GM12878 (cell line): ENCODE data around the gene GNAO1. TPM values are rescaled to one million over a fixed set of nuclear protein-coding genes. Genes with fewer than 3 reads are reported as not detected.

Experiments
- ATAC-seq: fragments of 200-7000 bp; cut with Tn5 transposase; 3 replicates; pipeline ENCODE4 v1.9.1; 2020; ENCODE audit warnings: mild to moderate bottlenecking, moderate library complexity
- BruUV-seq: library from RNA; stranded (reverse); fragments of 400-500 nt; replicated peaks from 2 replicates; lab custom pipeline; 2021; lab: Mats Ljungman, UMichigan
- CTCF ChIA-PET: fragments of 300-600 bp; sonication (Branson Sonifier 250); formaldehyde crosslinking; extraction: SDS; loops from one replicate; lab custom pipeline; 2021; ENCODE audit warnings: inconsistent platforms; lab: Yijun Ruan, JAX
- POLR2A ChIA-PET: fragments of 350-600 bp; formaldehyde crosslinking; extraction: SDS; loops from one replicate; lab custom pipeline; 2021; ENCODE audit warnings: inconsistent platforms; lab: Charles Lee
- RAD21 ChIA-PET: fragments of 300-600 bp; sonication (Branson Sonifier 250); formaldehyde crosslinking; loops from one replicate; lab custom pipeline; 2023; ENCODE audit warnings: antibody characterized with exemption; ENCODE audit not compliant: unreplicated experiment; lab: Charles Lee
- SMC1A ChIA-PET: fragments of 300-600 bp; sonication (Branson Sonifier 250); formaldehyde crosslinking; loops from one replicate; lab custom pipeline; 2023; ENCODE audit not compliant: unreplicated experiment, uncharacterized antibody; lab: Charles Lee
- DNase-seq: peaks from one replicate; pipeline ENCODE4 v3.0.0-alpha.2; 2011; ENCODE audit warnings: low read depth, low spot score
- FAIRE-seq: peaks from 3 replicates; lab custom pipeline; 2011; peaks lifted over from hg19 to GRCh38; lab: Jason Lieb, UNC
- H2AFZ ChIP-seq: 2 replicates; pipeline ENCODE4 v1.6.0; 2011; ENCODE audit warnings: low read depth, low read length, control low read depth; ENCODE audit not compliant: control insufficient read depth
- H3K27ac ChIP-seq: 2 replicates; pipeline ENCODE4 v1.5.1; 2011; ENCODE audit warnings: control low read depth; ENCODE audit not compliant: control insufficient read depth, insufficient read depth
- H3K27me3 ChIP-seq, 2 experiments: replicated peaks in 1 of 2; 2 replicates each; pipeline versions ENCODE4 v1.6.0 to v1.6.1; 2011; ENCODE audit warnings: low read length in 1 of 2; ENCODE audit not compliant: control insufficient read depth in 2 of 2, insufficient read depth in 2 of 2
- H3K36me3 ChIP-seq, 2 experiments: 2 replicates each; pipeline ENCODE4 v1.5.1; 2011; ENCODE audit warnings: low read length in 1 of 2; ENCODE audit not compliant: control insufficient read depth in 2 of 2, insufficient read depth in 2 of 2
- H3K4me1 ChIP-seq: 2 replicates; pipeline ENCODE4 v1.6.1; 2011; ENCODE audit warnings: mild to moderate bottlenecking, low read length, moderate library complexity, mixed read lengths; ENCODE audit not compliant: control insufficient read depth, insufficient read depth
- H3K4me2 ChIP-seq: 2 replicates; pipeline ENCODE4 v1.6.0; 2011; ENCODE audit warnings: control low read depth; ENCODE audit not compliant: control insufficient read depth, insufficient read depth
- H3K4me3 ChIP-seq: fragments of 200-600 bp; sonication (generic); 2 replicates; pipeline ENCODE4 v1.5.1; 2016
- H3K79me2 ChIP-seq: 2 replicates; pipeline ENCODE4 v1.6.0; 2011; ENCODE audit warnings: low read length; ENCODE audit not compliant: control insufficient read depth, insufficient read depth
- H3K9ac ChIP-seq: 2 replicates; pipeline ENCODE4 v1.8.0; 2011; ENCODE audit warnings: low read length, control low read depth, mixed read lengths; ENCODE audit not compliant: control insufficient read depth, insufficient read depth
- H3K9me3 ChIP-seq: replicated peaks from 3 replicates; pipeline ENCODE4 v1.5.1; 2011; ENCODE audit warnings: mild to moderate bottlenecking, low read length; ENCODE audit not compliant: control insufficient read depth, insufficient read depth
- H4K20me1 ChIP-seq: 2 replicates; pipeline ENCODE4 v1.6.0; 2011; ENCODE audit not compliant: control insufficient read depth, insufficient read depth
- BMI1 ChIP-seq: fragments of 450-650 bp; IDR thresholded peaks from 2 replicates; pipeline ENCODE4 v1.6.1; 2016; ENCODE audit warnings: mild to moderate bottlenecking, moderate library complexity, borderline replicate concordance
- E2F8 ChIP-seq: fragments of 450-650 bp; IDR thresholded peaks from 2 replicates; pipeline ENCODE4 v1.6.1; 2018; ENCODE audit warnings: mild to moderate bottlenecking, low read depth, moderate library complexity; ENCODE audit not compliant: partially characterized antibody
- ELK1 ChIP-seq: IDR thresholded peaks from 2 replicates; pipeline ENCODE4 v1.6.1; 2012; ENCODE audit warnings: low read depth, low read length, improper control_type of control experiment
- HDAC2 ChIP-seq: fragments of 200-600 bp; sonication (generic); IDR thresholded peaks from 2 replicates; pipeline ENCODE4 v1.6.1; 2017
- KLF5 ChIP-seq: fragments of 450-650 bp; IDR thresholded peaks from 2 replicates; pipeline ENCODE4 v1.6.1; 2014; ENCODE audit warnings: mild to moderate bottlenecking; ENCODE audit not compliant: partially characterized antibody
- NFYB ChIP-seq: IDR thresholded peaks from 2 replicates; pipeline ENCODE4 v1.6.1; 2011; ENCODE audit warnings: low read depth, mild to moderate bottlenecking, low read length, improper control_type of control experiment, moderate library complexity; ENCODE audit not compliant: insufficient read depth
- PAX8 ChIP-seq: fragments of 450-650 bp; IDR thresholded peaks from 2 replicates; pipeline ENCODE4 v1.6.1; 2017; ENCODE audit warnings: mild to moderate bottlenecking, moderate library complexity
- RB1 ChIP-seq: fragments of 450-650 bp; formaldehyde crosslinking; IDR thresholded peaks from 2 replicates; pipeline ENCODE4 v1.6.1; 2017; ENCODE audit warnings: mild to moderate bottlenecking, borderline replicate concordance
- RELA ChIP-seq: fragments of 450-650 bp; IDR thresholded peaks from 2 replicates; pipeline ENCODE4 v1.8.0; 2014; ENCODE audit warnings: borderline replicate concordance; ENCODE audit not compliant: partially characterized antibody
- SIX5 ChIP-seq: IDR thresholded peaks from 2 replicates; pipeline ENCODE4 v1.6.1; 2011; ENCODE audit warnings: mild to moderate bottlenecking, low read depth, low read length, moderate library complexity; ENCODE audit not compliant: severe bottlenecking
- USF1 ChIP-seq: IDR thresholded peaks from 2 replicates; pipeline ENCODE4 v1.6.1; 2011; ENCODE audit warnings: borderline replicate concordance, low read depth, mild to moderate bottlenecking, moderate library complexity, mixed read lengths, low read length; ENCODE audit not compliant: insufficient read depth; ENCODE audit errors: extremely low read length
- WGBS: methylation state at CpG from one replicate; pipeline ENCODE4 v1.1.6; 2016; ENCODE audit warnings: low lambda C conversion rate; ENCODE audit not compliant: insufficient replicate concordance, insufficient coverage; ENCODE audit errors: missing lambda C conversion rate; 5-methylcytosine and 5-hydroxymethylcytosine counted together
- in situ Hi-C: fragments of 300-500 bp; cut with MboI; formaldehyde crosslinking; loops from 9 replicates; pipeline ENCODE4 v1.14.3; 2018; ENCODE audit warnings: mixed read lengths
- intact Hi-C: fragments of 100-400 bp; cut with micrococcal nuclease; formaldehyde crosslinking; loops from one replicate; pipeline ENCODE4 v1.14.2; 2022; ENCODE audit not compliant: unreplicated experiment
- polyA plus RNA-seq, 11 experiments: library from polyadenylated mRNA; depleted of rRNA in 4 of 11; unstranded in 6 of 11; stranded (reverse) in 5 of 11; fragments of >200 nt; fragmentation: Nextera tagmentation in 4 of 11; fragmentation: Illumina TruSeq in 1 of 11; extraction: Ambion mirVana in 4 of 11; extraction: Trizol in 1 of 11; gene quantifications; 1 replicate in 1 of 11; 2 replicates in 10 of 11; pipeline versions ENCODE4 v1.2.1 to v1.2.3, GENCODE V29; 2011 to 2016; ENCODE audit warnings: inconsistent platforms in 2 of 11, missing spikeins in 2 of 11, low read depth in 1 of 11
- total RNA-seq, 4 experiments: library from RNA; depleted of rRNA in 3 of 4; stranded (reverse); fragments of >200 nt in 3 of 4; fragmentation: Illumina TruSeq in 1 of 4; extraction: Trizol in 1 of 4; gene quantifications; 2 replicates each; pipeline versions ENCODE4 v1.2.1 to v1.2.3, GENCODE V29; 2013 to 2021

The GNAO1 gene
- total and polyA plus RNA-seq, 10 of the 15 experiments (the other 5 are each of a cell fraction or from before 2014, with no cell fraction given), result 0.05 to 0.28 (median 0.14) TPM; not detected in 6

- no peaks in the 10 kb centered on the region for H3K79me2 ChIP-seq
- no peak for TF ChIP-seq RELA
- no peak for TF ChIP-seq SIX5
- RAD21 ChIA-PET, result no interaction called here
- no peaks in the 10 kb centered on the region for H3K4me1 ChIP-seq
- ATAC-seq (no peak), DNase-seq (no peak), FAIRE-seq (no peak)
- 3% methylated on average over 2 of the region's 2 CpGs for WGBS
- no peaks in the 10 kb centered on the region for H4K20me1 ChIP-seq
- in situ Hi-C loops, result no loop called here
- H2AFZ ChIP-seq, result no peak overlapping the region
- SMC1A ChIA-PET, result no interaction called here
- no peaks in the 10 kb centered on the region; the same call in 2 of the 3 replicates for H3K9me3 ChIP-seq
- H3K4me3 ChIP-seq, result no peak overlapping the region
- POLR2A ChIA-PET, result no interaction called here
- H3K36me3 ChIP-seq, result no peaks in the 10 kb centered on the region
- no TSS peak for BruUV-seq
- no peak overlapping the region for H3K9ac ChIP-seq
- CTCF ChIA-PET, result no interaction called here
- no peaks in the 10 kb centered on the region; a peak in 1 of 4 replicates for H3K27me3 ChIP-seq
- no peak overlapping the region for H3K27ac ChIP-seq
- intact Hi-C loops, result no loop called here
- no peak overlapping the region for H3K4me2 ChIP-seq
Measured at GRCh38 chr16:56207421-56207820, 16.1 kb downstream of the GNAO1 start.

- no peak for DNase-seq
- H3K27me3 ChIP-seq, result peaks cover 0 to 1% of the 10 kb centered on the region in 2 experiments; a peak in 2 of 4 replicates
- TF ChIP-seq BMI1 (no peak), E2F8 (no peak), USF1 (no peak), HDAC2 (no peak), PAX8 (no peak), NFYB (no peak), ELK1 (no peak), KLF5 (no peak), RB1 (no peak)
- TF ChIP-seq, all 136 proteins: peak for 0
- ATAC-seq (no peak), FAIRE-seq (no peak)
- ChIA-PET SMC1A (no interaction called here), POLR2A (no interaction called here), RAD21 (no interaction called here), CTCF (no interaction called here)
- BruUV-seq, result no TSS peak
- in situ Hi-C loops (no loop called here), intact Hi-C loops (no loop called here)
- H2AFZ ChIP-seq, result no peak overlapping the region
- no peak overlapping the region for H3K4me3 ChIP-seq
- H3K9ac ChIP-seq, result no peak overlapping the region
- H3K9me3 ChIP-seq, result no peaks in the 10 kb centered on the region; the same call in 2 of the 3 replicates
- 49% methylated on average over 7 of the region's 7 CpGs for WGBS
- H3K27ac ChIP-seq, result no peak overlapping the region
- H3K4me2 ChIP-seq, result no peak overlapping the region
- H3K79me2 ChIP-seq, result no peaks in the 10 kb centered on the region
- H3K36me3 ChIP-seq, result no peaks in the 10 kb centered on the region
- H3K4me1 ChIP-seq, result no peaks in the 10 kb centered on the region
- no peaks in the 10 kb centered on the region for H4K20me1 ChIP-seq
Measured at GRCh38 chr16:56211435-56211981, 20.2 kb downstream of the GNAO1 start.
